NCI-H1092 (cell line): ENCODE results near the gene ZNF511.

Source experiments
- DNase-seq: peaks from one replicate; lab custom pipeline; 2025; lab: John Stamatoyannopoulos, UW

Gene ZNF511

GRCh38 chr10:133335246-133336117 lies 26.8 kb downstream of the ZNF511 start:
- no peak for DNase-seq

- DNase-seq, result no peak
Measured at GRCh38 chr10:133336118-133336576, 27.4 kb downstream of the ZNF511 start.

- DNase-seq, result no peak
Measured at GRCh38 chr10:133336577-133337369, 28.1 kb downstream of the ZNF511 start, which contains the start of gene CALY. CALY (minus strand) TSS chr10:133336896; CDS start chr10:133328989, 7,907 bp downstream.

- DNase-seq, result no peak
Measured at GRCh38 chr10:133337370-133337725, 28.6 kb downstream of the ZNF511 start.

- DNase-seq, result no peak
Measured at GRCh38 chr10:133338080-133339071, 29.7 kb downstream of the ZNF511 start.

GRCh38 chr10:133339708-133340380 lies 31.1 kb downstream of the ZNF511 start:
- no peak for DNase-seq

GRCh38 chr10:133341983-133342382 lies 33.3 kb downstream of the ZNF511 start:
- DNase-seq, result no peak

GRCh38 chr10:133342942-133343341 lies 34.2 kb downstream of the ZNF511 start:
- no peak for DNase-seq

- DNase-seq, result no peak
Measured at GRCh38 chr10:133343558-133343957, 34.8 kb downstream of the ZNF511 start.

GRCh38 chr10:133344236-133344635 lies 35.5 kb downstream of the ZNF511 start:
- DNase-seq, result no peak

GRCh38 chr10:133346413-133346812 lies 37.7 kb downstream of the ZNF511 start:
- no peak for DNase-seq

- no peak for DNase-seq
Measured at GRCh38 chr10:133347710-133348517, 39.2 kb downstream of the ZNF511 start.

GRCh38 chr10:133349160-133349568 lies 40.5 kb downstream of the ZNF511 start:
- DNase-seq, result no peak

GRCh38 chr10:133349577-133350011 lies 40.9 kb downstream of the ZNF511 start:
- DNase-seq, result no peak

- no peak for DNase-seq
Measured at GRCh38 chr10:133350283-133350949, 41.7 kb downstream of the ZNF511 start.

GRCh38 chr10:133350950-133351329 lies 42.2 kb downstream of the ZNF511 start:
- DNase-seq, result no peak

GRCh38 chr10:133351408-133352318 lies 42.9 kb downstream of the ZNF511 start:
- DNase-seq, result no peak

GRCh38 chr10:133353202-133353959 lies 44.7 kb downstream of the ZNF511 start:
- no peak for DNase-seq
